H1 (cell line): ENCODE data around the gene PSMD12. TPM values are rescaled to one million over a fixed set of nuclear protein-coding genes. Genes with fewer than 3 reads are reported as not detected.
"Not testable (repeated sequence)": the region's sequence is repeated elsewhere in the genome, so short reads cannot be mapped to it uniquely, and the experiment has no call there.

ENCODE experiments used
- CTCF ChIA-PET: fragments of 300-600 bp; sonication (Branson Sonifier 250); formaldehyde crosslinking; loops from one replicate; lab custom pipeline; 2021; ENCODE audit not compliant: partially characterized antibody; lab: Charles Lee
- POLR2A ChIA-PET: fragments of 300-600 bp; sonication (Branson Sonifier 250); formaldehyde crosslinking; loops from one replicate; lab custom pipeline; 2021; ENCODE audit warnings: inconsistent platforms; ENCODE audit not compliant: partially characterized antibody; lab: Charles Lee
- DNase-seq, 2 experiments: peaks; one replicate each; pipeline versions ENCODE4 v3.0.0 to v3.0.0-alpha.2; 2010 to 2022; ENCODE audit warnings: low spot score in 2 of 2, low read depth in 1 of 2, mixed read lengths in 1 of 2
- FAIRE-seq: peaks from 2 replicates; lab custom pipeline; 2011; peaks lifted over from hg19 to GRCh38; lab: Jason Lieb, UNC
- H2AFZ ChIP-seq: 2 replicates; pipeline ENCODE4 v1.8.1; 2012; ENCODE audit warnings: low read length, inconsistent platforms
- H2AK5ac ChIP-seq: 2 replicates; pipeline ENCODE4 v1.6.1; 2013; ENCODE audit warnings: low read depth, low read length
- H2BK120ac ChIP-seq: replicated peaks from 2 replicates; pipeline ENCODE3; 2013; ENCODE audit warnings: low read depth, low read length, inconsistent platforms
- H2BK12ac ChIP-seq: 2 replicates; pipeline ENCODE4 v1.6.1; 2013; ENCODE audit warnings: low read depth, low read length
- H2BK15ac ChIP-seq: 2 replicates; pipeline ENCODE4 v1.6.1; 2013; ENCODE audit warnings: low read length
- H2BK20ac ChIP-seq: 2 replicates; pipeline ENCODE4 v1.6.1; 2013; ENCODE audit warnings: low read length
- H2BK5ac ChIP-seq: 2 replicates; pipeline ENCODE4 v1.6.1; 2013; ENCODE audit warnings: low read depth, low read length
- H3K14ac ChIP-seq: 2 replicates; pipeline ENCODE4 v1.6.1; 2013; ENCODE audit warnings: inconsistent platforms; ENCODE audit not compliant: insufficient read length
- H3K18ac ChIP-seq: 2 replicates; pipeline ENCODE4 v1.6.1; 2013; ENCODE audit warnings: low read length; ENCODE audit errors: extremely low read depth
- H3K23ac ChIP-seq: 2 replicates; pipeline ENCODE4 v1.6.1; 2013; ENCODE audit warnings: inconsistent platforms; ENCODE audit not compliant: insufficient read length
- H3K23me2 ChIP-seq: 2 replicates; pipeline ENCODE4 v1.6.1; 2013; ENCODE audit warnings: low read depth, low read length
- H3K27ac ChIP-seq: 2 replicates; pipeline ENCODE4 v1.6.1; 2011; ENCODE audit warnings: low read depth, low read length, inconsistent platforms
- H3K27me3 ChIP-seq, 4 experiments: replicated peaks in 1 of 4; 1 replicate in 1 of 4; 2 replicates in 3 of 4; pipeline versions ENCODE4 v1.6.1 to v1.8.1; 2011 to 2013; ENCODE audit warnings: low read length in 3 of 4, mild to moderate bottlenecking in 3 of 4, inconsistent platforms in 2 of 4, mixed read lengths in 2 of 4, moderate library complexity in 1 of 4; ENCODE audit not compliant: control insufficient read depth in 3 of 4, insufficient read depth in 3 of 4; ENCODE audit errors: extremely low read depth in 1 of 4
- H3K36me3 ChIP-seq, 4 experiments: 2 replicates each; pipeline versions ENCODE4 v1.6.1 to v1.8.1; 2011 to 2013; ENCODE audit warnings: mild to moderate bottlenecking in 4 of 4, low read length in 3 of 4, moderate library complexity in 2 of 4, control low read depth in 1 of 4, inconsistent platforms in 1 of 4; ENCODE audit not compliant: insufficient read depth in 4 of 4, control insufficient read depth in 2 of 4
- H3K4ac ChIP-seq: replicated peaks from 2 replicates; pipeline ENCODE3; 2013; ENCODE audit warnings: low read length, low read depth, mixed read lengths, inconsistent platforms; ENCODE audit not compliant: insufficient read length
- H3K4me1 ChIP-seq, 4 experiments: replicated peaks in 1 of 4; 1 replicate in 1 of 4; 2 replicates in 3 of 4; pipeline versions ENCODE4 v1.6.1 to v1.8.1; 2011 to 2013; ENCODE audit warnings: low read length in 3 of 4, inconsistent platforms in 2 of 4, mixed read lengths in 1 of 4; ENCODE audit not compliant: insufficient read depth in 4 of 4, control insufficient read depth in 3 of 4
- H3K4me2 ChIP-seq, 2 experiments: 2 replicates each; pipeline versions ENCODE4 v1.6.1 to v1.8.1; 2011 to 2013; ENCODE audit warnings: low read depth in 2 of 2, low read length in 2 of 2, control low read depth in 1 of 2, inconsistent platforms in 1 of 2, mild to moderate bottlenecking in 1 of 2; ENCODE audit not compliant: insufficient read depth in 1 of 2
- H3K4me3 ChIP-seq, 4 experiments: fragments of 200-600, 300-600 bp in 1 of 4; sonication (generic), shearing (Covaris generic), sonication (Bioruptor Twin) in 1 of 4; 2 replicates each; pipeline versions ENCODE4 v1.5.1 to v1.8.1; 2011 to 2016; ENCODE audit warnings: low read length in 4 of 4, low read depth in 3 of 4, control low read depth in 2 of 4, inconsistent platforms in 2 of 4, mild to moderate bottlenecking in 2 of 4, mixed read lengths in 1 of 4, moderate library complexity in 1 of 4; ENCODE audit not compliant: insufficient read depth in 2 of 4; ENCODE audit errors: extremely low read depth in 1 of 4
- H3K56ac ChIP-seq: replicated peaks from 2 replicates; pipeline ENCODE3; 2013; ENCODE audit warnings: low read depth, mild to moderate bottlenecking, mixed read lengths, low read length, inconsistent platforms; ENCODE audit not compliant: insufficient read length
- H3K79me1 ChIP-seq: 2 replicates; pipeline ENCODE4 v1.6.1; 2013; ENCODE audit warnings: low read depth, low read length, control low read depth
- H3K79me2 ChIP-seq, 2 experiments: 2 replicates each; pipeline versions ENCODE4 v1.6.1 to v1.8.1; 2012 to 2013; ENCODE audit warnings: low read length in 2 of 2, mild to moderate bottlenecking in 2 of 2, inconsistent platforms in 1 of 2; ENCODE audit not compliant: insufficient read depth in 2 of 2, control insufficient read depth in 1 of 2
- H3K9ac ChIP-seq, 4 experiments: replicated peaks in 1 of 4; 1 replicate in 1 of 4; 2 replicates in 3 of 4; pipeline versions ENCODE4 v1.6.1 to v1.8.1; 2011 to 2013; ENCODE audit warnings: low read depth in 3 of 4, low read length in 3 of 4, control low read depth in 2 of 4, mild to moderate bottlenecking in 2 of 4, moderate library complexity in 2 of 4, inconsistent platforms in 1 of 4; ENCODE audit errors: extremely low read depth in 1 of 4
- H3K9me3 ChIP-seq, 2 experiments: 2 replicates each; pipeline versions ENCODE4 v1.6.1 to v1.8.1; 2012 to 2013; ENCODE audit warnings: mild to moderate bottlenecking in 2 of 2, moderate library complexity in 2 of 2, control low read depth in 1 of 2, inconsistent platforms in 1 of 2, low read depth in 1 of 2, low read length in 1 of 2, mixed read lengths in 1 of 2; ENCODE audit not compliant: insufficient read depth in 2 of 2
- H4K20me1 ChIP-seq, 2 experiments: replicated peaks in 1 of 2; 2 replicates each; pipeline versions ENCODE3 to v1.8.1; 2011 to 2013; ENCODE audit warnings: inconsistent platforms in 2 of 2, low read length in 2 of 2, mild to moderate bottlenecking in 1 of 2; ENCODE audit not compliant: insufficient read depth in 2 of 2, control insufficient read depth in 1 of 2
- H4K5ac ChIP-seq: 2 replicates; pipeline ENCODE4 v1.6.1; 2013; ENCODE audit warnings: low read length, low read depth, mixed read lengths, inconsistent platforms; ENCODE audit not compliant: insufficient read length
- H4K8ac ChIP-seq: 2 replicates; pipeline ENCODE4 v1.8.0; 2013; ENCODE audit warnings: mild to moderate bottlenecking, moderate library complexity, low read length, inconsistent platforms; ENCODE audit not compliant: insufficient read depth; ENCODE audit errors: extremely low read depth
- H4K91ac ChIP-seq: replicated peaks from 2 replicates; pipeline ENCODE3; 2013; ENCODE audit warnings: low read length, mixed read lengths, inconsistent platforms; ENCODE audit not compliant: insufficient read length
- WGBS, 2 experiments: shearing (Covaris generic) in 1 of 2; methylation state at CpG; one replicate each; pipeline versions ENCODE4 v1.1.6 to v1.1.7; 2013 to 2015; ENCODE audit warnings: low lambda C conversion rate in 2 of 2, mixed read lengths in 2 of 2, inconsistent platforms in 1 of 2, low coverage in 1 of 2, missing lambda C conversion rate in 1 of 2; ENCODE audit not compliant: insufficient replicate concordance in 2 of 2, insufficient coverage in 1 of 2, insufficient read length in 1 of 2; ENCODE audit errors: extremely low coverage in 1 of 2, missing lambda C conversion rate in 1 of 2; 5-methylcytosine and 5-hydroxymethylcytosine counted together
- polyA plus RNA-seq, 7 experiments: library from polyadenylated mRNA; depleted of rRNA in 3 of 7; stranded (reverse) in 5 of 7; unstranded in 2 of 7; fragments of >200 nt in 5 of 7; fragments of 200-250 nt in 2 of 7; gene quantifications; 1 replicate in 5 of 7; 2 replicates in 1 of 7; 4 replicates in 1 of 7; pipeline versions ENCODE4 v1.2.1 to v1.2.3, GENCODE V29; 2011 to 2013; ENCODE audit warnings: missing spikeins in 2 of 7, mixed read lengths in 2 of 7
- total RNA-seq: library from RNA; stranded (reverse); fragmentation: NEBNext Ultra II Directional; extraction: Animal tissue kit (Norgen Biotek cat#: 25700); gene quantifications from 2 replicates; pipeline ENCODE4 v1.2.1, GENCODE V29; 2021

The PSMD12 gene
- total and polyA plus RNA-seq, 2 of the 8 experiments (the other 6 are each of a cell fraction or from before 2014, with no cell fraction given), result 14.0 to 82.4 TPM

DNA sequence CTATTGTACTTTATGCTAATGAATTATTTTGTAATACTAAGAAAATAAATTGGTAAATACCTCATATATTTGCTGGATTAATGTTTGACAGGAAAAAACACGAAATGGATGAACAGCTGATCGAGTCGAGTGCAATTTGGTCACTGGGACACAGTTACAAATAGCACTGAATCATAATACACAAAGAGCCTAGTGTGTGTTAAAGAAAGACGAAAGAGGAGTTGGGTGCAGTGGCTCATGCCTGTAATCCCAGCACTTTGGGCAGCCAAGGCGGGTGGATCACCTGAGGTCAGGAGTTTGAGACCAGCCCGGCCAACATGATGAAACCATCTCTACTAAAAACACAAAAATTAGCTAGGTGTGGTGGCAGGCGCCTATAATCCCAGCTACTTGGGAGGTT lies 28.0 kb downstream of the PSMD12 start:
- not testable (repeated sequence) for H2BK15ac ChIP-seq, H2BK12ac ChIP-seq, H2BK120ac ChIP-seq, H3K18ac ChIP-seq, H3K4ac ChIP-seq, H4K8ac ChIP-seq, H2BK20ac ChIP-seq, H2AFZ ChIP-seq, H3K27me3 ChIP-seq, H3K9ac ChIP-seq, H3K79me2 ChIP-seq, H2AK5ac ChIP-seq, H3K23me2 ChIP-seq, H3K23ac ChIP-seq, H4K91ac ChIP-seq, H3K9me3 ChIP-seq, H4K5ac ChIP-seq, FAIRE-seq, H3K4me3 ChIP-seq, H2BK5ac ChIP-seq, H4K20me1 ChIP-seq, H3K56ac ChIP-seq, H3K79me1 ChIP-seq, H3K4me1 ChIP-seq, H3K27ac ChIP-seq, H3K14ac ChIP-seq, H3K4me2 ChIP-seq
- DNase-seq, result peak in 1 of 2 experiments; percentile 33
- ChIA-PET POLR2A (interaction anchor here (0.9 to 1.3 kb wide), 6 partner anchors 15 to 94 kb away, joined by 3 to 4 read pairs (median 4); partner anchors contain the start of gene HELZ), CTCF (interaction anchor here (1.4 kb wide), 1 partner anchor 66 kb away, joined by 4 read pairs; no protein-coding TSS in a partner anchor)
- peaks cover 2 to 32% (median 18%) of the 10 kb centered on the region in 4 experiments; a peak in 7 of 8 replicates for H3K36me3 ChIP-seq
- 85% methylated on average over 7 of the region's 7 CpGs; no CpG with 5 or more reads in 1 of the 2 experiments for WGBS, 2 experiments
